GM19455 (cell line): ENCODE data around the gene GPR15LG.

Source experiments
- ATAC-seq: cut with Tn5 transposase; IDR thresholded peaks from one replicate; pipeline ENCODE4 v1.9.1; 2021; ENCODE audit not compliant: unreplicated experiment

The GPR15LG gene

GRCh38 chr10:84213076-84213475, 39.5 kb downstream of the GPR15LG start:
- no peak for ATAC-seq

- ATAC-seq, result no peak
Measured at GRCh38 chr10:84214046-84214572, 40.5 kb downstream of the GPR15LG start.

- peak; percentile 71 for ATAC-seq
Measured at GRCh38 chr10:84214612-84215235, 41.1 kb downstream of the GPR15LG start.

GRCh38 chr10:84216834-84217233, 43.2 kb downstream of the GPR15LG start:
- no peak for ATAC-seq

GRCh38 chr10:84217746-84218145, 44.1 kb downstream of the GPR15LG start:
- ATAC-seq, result no peak

GRCh38 chr10:84221916-84222315, 48.3 kb downstream of the GPR15LG start:
- ATAC-seq, result no peak

- no peak for ATAC-seq
Measured at GRCh38 chr10:84224411-84225028, 50.9 kb downstream of the GPR15LG start.

GRCh38 chr10:84225427-84226173, 52.0 kb downstream of the GPR15LG start, which contains the start of gene LRIT2:
TSS of gene LRIT2 (minus strand) at chr10:84225544. CDS start at chr10:84225520, 24 bp downstream.
- no peak for ATAC-seq

- no peak for ATAC-seq
Measured at GRCh38 chr10:84226616-84227015, 53.0 kb downstream of the GPR15LG start.

- ATAC-seq, result no peak
Measured at GRCh38 chr10:84227810-84228209, 54.2 kb downstream of the GPR15LG start.

GRCh38 chr10:84230359-84230758, 56.8 kb downstream of the GPR15LG start:
- no peak for ATAC-seq

GRCh38 chr10:84232376-84232775, 58.8 kb downstream of the GPR15LG start:
- no peak for ATAC-seq

GRCh38 chr10:84233940-84234339, 60.3 kb downstream of the GPR15LG start:
- no peak for ATAC-seq

GRCh38 chr10:84234479-84234878, 60.9 kb downstream of the GPR15LG start:
- no peak for ATAC-seq
